GM18867 (cell line): ENCODE results near the gene SDHC.

ENCODE experiments used
- ATAC-seq: cut with Tn5 transposase; IDR thresholded peaks from one replicate; pipeline ENCODE4 v1.9.1; 2021; ENCODE audit warnings: mild to moderate bottlenecking, moderate library complexity; ENCODE audit not compliant: unreplicated experiment

Gene SDHC

DNA sequence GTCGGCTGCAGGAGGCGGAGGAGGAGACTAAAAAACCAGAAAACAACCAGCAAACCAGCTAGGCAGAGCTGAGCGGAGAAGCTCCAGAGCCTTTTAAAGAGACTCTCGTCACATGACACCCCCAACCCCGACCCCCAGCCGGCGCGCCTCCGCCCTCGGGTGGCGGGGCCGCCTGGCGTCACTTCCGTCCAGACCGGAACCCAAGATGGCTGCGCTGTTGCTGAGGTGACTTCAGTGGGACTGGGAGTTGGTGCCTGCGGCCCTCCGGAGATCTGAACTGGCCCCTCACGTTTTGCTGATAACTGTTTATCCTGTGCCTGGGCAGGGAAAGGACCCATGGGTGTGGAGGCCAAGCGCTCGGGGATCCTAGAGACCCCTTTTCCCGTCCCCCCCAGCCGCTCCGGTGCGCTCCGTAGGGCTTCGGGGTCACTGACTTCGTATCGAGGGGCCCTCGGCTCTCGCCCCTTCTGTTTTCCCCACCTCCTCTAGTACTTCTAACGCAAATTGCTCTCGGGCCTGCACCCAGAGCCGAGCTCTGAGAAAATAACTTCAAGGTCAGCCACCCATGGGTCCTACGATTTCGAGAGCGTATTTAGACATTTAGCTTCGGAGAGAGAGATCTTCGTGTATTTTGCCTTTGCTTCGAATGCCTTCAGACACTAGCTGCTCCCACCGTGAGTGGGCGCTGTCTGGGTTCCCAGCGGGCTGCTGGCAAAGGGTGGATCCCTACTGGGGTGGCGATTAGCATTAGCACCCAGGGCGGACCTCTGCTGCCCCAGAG, at the start of gene SDHC:
TSS of gene SDHC (plus strand) at position 181 of the 781 bp plus-strand sequence. CDS start at position 206, 25 bp downstream.
- peak; percentile 96 for ATAC-seq

GRCh38 chr1:161265305-161265704, 48.9 kb upstream of the SDHC start:
- ATAC-seq = no peak

DNA sequence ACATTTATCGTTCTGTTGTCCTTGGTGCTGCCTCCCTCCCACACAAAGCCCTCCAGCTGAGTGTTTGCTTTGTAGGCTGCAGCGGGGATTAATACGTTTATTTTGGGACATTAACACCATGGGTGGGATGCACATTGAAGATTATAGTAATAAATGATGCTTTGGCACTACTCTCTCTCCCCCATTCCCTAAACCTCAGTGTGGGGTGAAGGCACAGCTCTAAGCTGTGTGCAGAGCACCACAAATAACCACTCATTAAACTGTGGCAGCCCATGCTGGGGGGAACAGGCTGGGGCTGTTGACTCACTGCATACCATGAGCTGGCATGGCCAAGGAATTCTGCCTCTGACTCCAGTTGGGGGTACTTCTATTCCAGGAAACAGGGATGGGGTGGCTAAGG, 48.0 kb upstream of the SDHC start:
- no peak for ATAC-seq

- ATAC-seq = no peak
These were observed 47.3 kb upstream of the SDHC start for GRCh38 chr1:161266836-161267235.

GRCh38 chr1:161267321-161267720, 46.9 kb upstream of the SDHC start:
- ATAC-seq = no peak

- no peak for ATAC-seq
These were observed 40.8 kb upstream of the SDHC start for GRCh38 chr1:161273402-161273801.

DNA sequence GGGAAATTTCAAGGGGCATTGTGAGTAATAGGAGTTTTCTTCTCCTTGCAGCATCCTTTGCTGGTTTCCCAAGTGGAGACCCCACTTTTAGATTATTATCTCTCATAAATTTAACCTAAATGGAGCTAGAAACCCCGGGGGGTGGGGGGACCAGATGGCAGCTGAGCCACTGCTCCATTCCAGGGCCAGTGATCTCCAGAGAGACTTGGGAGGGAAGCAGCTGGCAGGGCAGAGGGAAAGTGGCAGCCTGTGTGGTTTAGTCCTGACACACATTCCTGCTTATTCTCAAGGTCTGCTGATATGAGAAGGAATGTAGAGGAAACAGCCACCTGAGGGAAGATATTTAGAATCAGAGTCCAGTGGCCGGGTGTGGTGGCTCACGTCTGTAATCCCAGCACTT, 39.3 kb upstream of the SDHC start:
- ATAC-seq = no peak

DNA sequence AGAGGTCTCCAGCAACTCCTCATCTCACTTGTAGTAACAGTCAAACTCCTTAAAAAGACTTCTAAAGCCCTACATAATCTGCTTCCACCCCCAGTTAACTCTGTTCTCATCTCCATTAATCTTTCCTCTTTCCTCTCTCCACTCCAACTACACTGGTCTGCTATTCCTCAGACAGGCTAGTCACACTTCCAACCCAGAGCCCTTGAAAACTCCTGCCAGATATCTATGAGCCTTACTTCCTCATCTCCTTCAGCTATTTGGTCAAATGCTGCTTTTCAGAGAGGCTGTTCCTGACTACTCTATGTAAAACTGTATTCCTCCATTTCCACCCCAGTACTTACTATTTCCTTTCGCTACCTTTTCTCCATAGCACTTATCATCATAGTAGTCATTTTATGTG, 31.2 kb upstream of the SDHC start:
- no peak for ATAC-seq

GRCh38 chr1:161285113-161285512, 29.1 kb upstream of the SDHC start:
- no peak for ATAC-seq

- no peak for ATAC-seq
These were observed 28.7 kb upstream of the SDHC start for GRCh38 chr1:161285521-161285920.

GRCh38 chr1:161287482-161288054, 26.6 kb upstream of the SDHC start:
- ATAC-seq = no peak

- ATAC-seq = no peak
These were observed 23.4 kb upstream of the SDHC start for GRCh38 chr1:161290779-161291178.

GRCh38 chr1:161297415-161297814, 16.8 kb upstream of the SDHC start:
- no peak for ATAC-seq

- ATAC-seq = no peak
These were observed 16.1 kb upstream of the SDHC start for GRCh38 chr1:161298116-161298515.

- ATAC-seq = no peak
These were observed 14.8 kb upstream of the SDHC start for GRCh38 chr1:161299347-161299746.

DNA sequence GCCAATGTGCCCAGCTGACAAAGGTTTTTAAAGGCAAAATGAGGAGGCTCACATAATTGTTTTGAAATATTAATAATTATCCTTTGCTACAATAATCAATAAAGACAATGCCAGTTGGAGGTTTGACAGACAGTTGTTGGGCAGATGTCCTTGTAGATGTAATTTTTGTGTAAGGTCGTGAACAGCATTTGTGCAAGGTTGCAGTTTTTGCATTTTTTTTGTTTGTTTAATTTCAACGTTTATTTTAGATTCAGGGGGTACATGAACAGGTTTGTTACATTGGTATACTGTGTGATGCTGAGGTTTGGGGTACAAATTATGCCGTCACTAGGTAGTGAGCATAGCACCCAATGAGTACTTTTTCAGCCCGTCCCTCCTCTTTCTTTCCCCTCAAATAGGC, 13.7 kb upstream of the SDHC start:
- no peak for ATAC-seq

DNA sequence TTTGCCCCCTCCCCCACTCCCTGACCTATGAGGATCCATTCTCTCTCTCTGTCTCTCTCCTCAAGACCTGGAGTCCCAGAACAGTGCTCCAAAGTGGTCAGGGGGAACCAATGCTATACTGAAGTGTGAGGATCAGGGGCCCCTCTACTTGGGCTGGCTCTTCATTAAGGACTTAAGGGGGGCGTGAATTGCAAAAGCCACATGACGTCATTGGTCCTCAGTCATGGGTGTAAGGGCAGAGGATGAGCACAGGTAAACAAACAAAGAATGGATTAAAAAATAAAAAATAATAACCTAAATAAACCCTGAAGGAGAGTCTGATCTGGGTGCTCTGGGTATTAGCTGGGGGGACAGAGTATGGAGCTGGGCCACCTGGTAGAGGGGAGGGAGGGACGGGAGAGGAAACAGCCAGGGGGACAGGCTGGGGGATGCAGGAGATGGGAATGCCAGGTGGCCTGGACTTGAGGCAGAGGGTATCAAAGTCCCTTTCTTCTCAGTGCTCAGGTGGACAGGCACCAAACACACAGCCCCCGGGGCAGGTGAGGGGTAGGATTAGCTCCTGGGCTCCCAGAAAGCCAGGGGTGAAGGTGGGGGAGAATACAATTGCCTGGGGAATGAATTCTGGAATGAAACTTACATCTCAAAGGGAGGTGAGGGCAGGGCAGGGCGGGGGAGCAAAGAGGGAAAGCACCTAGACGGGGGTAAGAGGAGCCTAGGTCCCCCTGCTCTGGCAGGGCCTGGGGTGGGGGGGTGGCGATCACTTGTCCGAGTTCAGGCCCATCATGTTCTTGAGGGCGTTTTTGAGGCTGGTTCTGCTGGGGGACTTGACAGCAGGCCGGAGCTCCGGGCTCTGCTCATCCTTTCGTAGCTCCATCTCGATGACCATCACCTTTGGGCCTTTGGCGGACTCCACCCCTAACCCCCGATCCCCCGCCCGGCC, 9.0 kb upstream of the SDHC start:
- ATAC-seq = no peak

DNA sequence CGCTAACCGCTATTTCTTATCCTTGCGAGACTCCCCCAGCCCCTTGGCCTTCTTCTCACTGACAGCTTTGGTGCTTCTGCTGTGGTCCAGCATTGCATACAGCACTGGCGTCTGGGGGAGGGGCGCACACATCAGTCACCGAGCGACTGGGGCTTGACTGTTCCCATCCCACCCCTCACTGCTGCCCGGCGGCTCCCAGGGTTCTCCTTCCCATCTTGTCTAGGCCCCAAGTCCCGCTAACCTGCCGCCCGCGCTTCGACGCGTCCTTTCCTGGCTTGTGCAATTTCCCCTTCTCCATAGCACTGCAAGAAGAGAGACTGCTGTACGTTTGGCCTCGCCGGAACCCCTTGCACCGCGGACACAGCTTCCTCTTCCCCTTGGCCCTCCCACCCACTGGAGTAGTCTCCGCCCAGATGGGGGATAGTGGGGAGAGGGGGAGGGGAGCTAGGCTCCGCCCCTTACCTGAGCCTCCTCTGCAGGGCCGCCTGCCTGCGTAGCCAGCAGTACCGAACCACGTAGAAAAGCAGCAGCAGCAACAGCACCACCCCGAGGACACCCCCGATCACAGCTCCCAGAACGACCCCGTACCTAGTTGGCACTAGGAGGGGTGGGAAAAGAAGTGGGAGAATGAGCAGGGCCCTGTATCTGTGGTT, 8.2 kb upstream of the SDHC start:
- peak; percentile 75 for ATAC-seq

DNA sequence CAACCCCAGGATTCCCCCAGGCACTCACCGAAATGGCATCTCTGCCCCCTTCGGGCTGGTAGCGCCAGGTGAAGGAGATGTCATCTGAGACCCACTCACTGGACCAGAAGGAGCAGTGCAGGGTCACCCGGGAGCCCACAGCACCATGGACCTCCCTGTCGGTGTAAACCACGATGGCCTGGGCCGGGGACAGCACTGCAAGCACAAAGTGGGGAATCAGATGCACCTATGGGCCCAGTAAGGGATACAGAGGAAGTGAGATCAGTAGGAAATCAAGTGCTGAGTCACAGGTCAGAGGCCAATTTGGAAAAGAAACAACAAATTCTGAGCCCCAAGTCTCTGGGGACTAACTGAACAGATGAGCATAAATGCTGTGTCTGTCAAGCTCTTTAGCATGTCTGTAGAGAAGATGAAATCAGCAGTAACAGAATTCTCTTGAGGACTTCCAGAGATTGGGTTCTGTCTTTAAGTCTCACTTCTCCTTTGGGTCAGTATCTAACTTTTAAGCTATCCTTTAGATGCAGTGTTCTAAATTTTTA, 6.9 kb upstream of the SDHC start:
- ATAC-seq = no peak

DNA sequence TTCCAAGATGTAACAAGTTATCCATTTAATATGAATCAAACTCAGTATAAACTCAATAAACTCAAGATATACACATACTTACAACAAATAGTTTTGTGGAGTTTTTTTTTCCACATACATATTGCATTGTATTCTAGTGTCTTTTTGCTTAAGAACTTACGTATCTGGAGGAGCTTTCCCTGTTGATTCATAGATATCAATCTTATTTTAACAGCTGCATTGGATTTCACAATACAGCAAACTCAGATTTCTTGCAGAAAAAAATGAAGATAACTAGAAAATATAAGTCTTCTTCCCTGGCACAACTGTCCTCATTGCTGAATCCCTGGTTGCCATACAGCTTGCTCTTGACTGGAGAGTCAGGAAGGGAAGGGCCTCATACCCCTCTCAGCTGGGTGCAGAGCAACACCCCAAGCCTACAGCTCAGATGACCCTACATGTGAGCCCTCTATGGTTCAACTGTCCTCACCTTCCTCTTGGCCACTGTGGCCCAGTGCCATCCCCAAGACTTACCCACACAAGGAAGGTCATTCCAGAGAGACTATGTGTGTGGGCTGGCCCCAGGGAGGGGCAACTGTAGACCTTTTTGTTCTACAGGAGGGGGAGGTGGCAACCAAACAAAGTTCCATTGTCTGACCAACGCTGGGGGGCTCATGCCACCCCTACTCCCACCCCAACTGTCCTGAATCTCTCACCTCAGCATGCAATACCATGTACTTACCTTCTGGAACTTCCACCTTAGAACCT, 6.1 kb upstream of the SDHC start:
- no peak for ATAC-seq
